ENCODE measurements around the gene SMAD6.

SMAD6 gene

GRCh38 chr15:66777054-66777453 lies 75.0 kb downstream of the SMAD6 start:
- DNase-seq (ENCODE audit: low read depth): no peak

- no peak for DNase-seq (ENCODE audit: low read depth)
These were observed 75.7 kb downstream of the SMAD6 start for GRCh38 chr15:66777596-66778313.

GRCh38 chr15:66778314-66778665 lies 76.3 kb downstream of the SMAD6 start:
- DNase-seq (ENCODE audit: low read depth): no peak

GRCh38 chr15:66778716-66779115 lies 76.7 kb downstream of the SMAD6 start:
- no peak for DNase-seq (ENCODE audit: low read depth)

GRCh38 chr15:66779331-66780009 lies 77.4 kb downstream of the SMAD6 start:
- DNase-seq (ENCODE audit: low read depth): no peak

- DNase-seq (ENCODE audit: low read depth): no peak
These were observed 78.3 kb downstream of the SMAD6 start for GRCh38 chr15:66780172-66780972.

- DNase-seq (ENCODE audit: low read depth): no peak
These were observed 79.1 kb downstream of the SMAD6 start for GRCh38 chr15:66780973-66781718.

GRCh38 chr15:66782785-66783184 lies 80.7 kb downstream of the SMAD6 start:
- DNase-seq (ENCODE audit: low read depth): no peak

GRCh38 chr15:66783314-66783713 lies 81.3 kb downstream of the SMAD6 start:
- DNase-seq (ENCODE audit: low read depth): no peak

- DNase-seq (ENCODE audit: low read depth): no peak
These were observed 81.7 kb downstream of the SMAD6 start for GRCh38 chr15:66783725-66784124.

GRCh38 chr15:66784174-66784573 lies 82.1 kb downstream of the SMAD6 start:
- DNase-seq (ENCODE audit: low read depth): no peak

GRCh38 chr15:66785637-66786036 lies 83.6 kb downstream of the SMAD6 start:
- no peak for DNase-seq (ENCODE audit: low read depth)

- DNase-seq (ENCODE audit: low read depth): no peak
These were observed 84.2 kb downstream of the SMAD6 start for GRCh38 chr15:66786222-66786621.

- DNase-seq (ENCODE audit: low read depth): no peak
These were observed 84.9 kb downstream of the SMAD6 start for GRCh38 chr15:66786708-66787488.

GRCh38 chr15:66787489-66787871 lies 85.4 kb downstream of the SMAD6 start:
- no peak for DNase-seq (ENCODE audit: low read depth)

- no peak for DNase-seq (ENCODE audit: low read depth)
These were observed 86.0 kb downstream of the SMAD6 start for GRCh38 chr15:66788024-66788423.

- DNase-seq (ENCODE audit: low read depth): no peak
These were observed 87.3 kb downstream of the SMAD6 start for GRCh38 chr15:66789029-66790025.

- DNase-seq (ENCODE audit: low read depth): no peak
These were observed 93.8 kb downstream of the SMAD6 start for GRCh38 chr15:66795851-66796250.

GRCh38 chr15:66796343-66796742 lies 94.3 kb downstream of the SMAD6 start:
- DNase-seq (ENCODE audit: low read depth): no peak

- no peak for DNase-seq (ENCODE audit: low read depth)
These were observed 95.9 kb downstream of the SMAD6 start for GRCh38 chr15:66797921-66798320.
